Psoas muscle (tissue), 8 donors: ENCODE measurements around the gene ZNF555. TPM values are rescaled to one million over a fixed set of nuclear protein-coding genes. Genes with fewer than 3 reads are reported as not detected.
"Not testable (repeated sequence)": the region's sequence is repeated elsewhere in the genome, so short reads cannot be mapped to it uniquely, and the experiment has no call there.

ENCODE experiments used
- ATAC-seq, 4 donors: fragments of 200-7000 bp; cut with Tn5 transposase; one replicate each; pipeline ENCODE4 v1.9.1; 2020; ENCODE audit warnings: moderate library complexity in 3 of 4, mild to moderate bottlenecking in 2 of 4
- DNase-seq, 2 donors: peaks; one replicate each; pipeline ENCODE4 v3.0.0-alpha.2; 2020
- H3K27ac ChIP-seq: fragments of 200-600 bp; one replicate; pipeline ENCODE4 v1.8.0; 2022
- H3K27me3 ChIP-seq, 3 donors: fragments of 200-600 bp in 1 of 3; one replicate each; pipeline versions ENCODE4 v1.6.1 to v1.8.0; 2013 to 2022; ENCODE audit warnings: low read length in 2 of 3, mild to moderate bottlenecking in 2 of 3, moderate library complexity in 1 of 3; ENCODE audit not compliant: insufficient read depth in 3 of 3
- H3K36me3 ChIP-seq, 2 donors: fragments of 200-600 bp in 1 of 2; one replicate each; pipeline versions ENCODE4 v1.6.1 to v1.8.0; 2013 to 2022; ENCODE audit warnings: low read depth in 1 of 2, mild to moderate bottlenecking in 1 of 2, moderate library complexity in 1 of 2; ENCODE audit not compliant: insufficient read depth in 1 of 2
- H3K4me1 ChIP-seq: fragments of 200-600 bp; one replicate; pipeline ENCODE4 v1.8.0; 2022
- H3K4me3 ChIP-seq: fragments of 200-600 bp; one replicate; pipeline ENCODE4 v1.8.0; 2022; ENCODE audit warnings: mild to moderate bottlenecking
- H3K9me3 ChIP-seq: fragments of 200-600 bp; one replicate; pipeline ENCODE4 v1.8.0; 2022
- CTCF ChIP-seq: fragments of 200-600 bp; IDR thresholded peaks from one replicate; pipeline ENCODE4 v1.8.0; 2022; ENCODE audit warnings: antibody characterized with exemption
- WGBS, 3 donors: extraction: QIAGEN DNeasy Blood & Tissue Kit; methylation state at CpG; one replicate each; pipeline versions ENCODE4 v1.1.6 to v1.1.7; 2013; 5-methylcytosine and 5-hydroxymethylcytosine counted together
- intact Hi-C, 2 donors: fragments of 100-400 bp; cut with DNase I; formaldehyde crosslinking; loops; one replicate each; pipeline versions ENCODE4 v1.11.0 to v1.14.2; 2022
- polyA plus RNA-seq, 3 donors: library from polyadenylated mRNA; stranded (reverse); fragments of 200-250 nt; gene quantifications; one replicate each; pipeline ENCODE4 v1.2.3, GENCODE V29; 2013
- total RNA-seq, 4 donors: library from RNA; stranded (reverse); fragmentation: NEBNext Ultra II Directional in 2 of 4; extraction: Animal tissue kit (Norgen Biotek cat#: 25700) in 2 of 4; gene quantifications; one replicate each; pipeline versions ENCODE4 v1.2.1 to v1.2.4, GENCODE V29; 2021 to 2023
- donor health status: healthy with polysubstance abuse.
- donor health status: DM: no; HTN: no; CAD: no; lungs with moderate emphysema.
- donor health status: Bipolar disorder and iron deficiency.
- donor health status: healthy.
- donor health status: DM: yes; HTN: yes; CAD: no.
- donor health status: DM: no; HTN: no; CAD: no.
- donor health status: DM: no; HTN: no; CAD: no.
- donor health status: DM: yes; HTN: yes; CAD: no.

Gene ZNF555
- total and polyA plus RNA-seq, 7 donors: 1.7 to 16.0 (median 2.9) TPM

- WGBS, 3 donors: 86 to 90% (median 86%) methylated on average over 14 of the region's 14 CpGs
- no peaks in the 10 kb centered on the region for H3K27me3 ChIP-seq
- peaks cover 3% of the 10 kb centered on the region for H3K9me3 ChIP-seq
- TF ChIP-seq CTCF: no peak
- H3K4me3 ChIP-seq: no peak overlapping the region
- no peaks in the 10 kb centered on the region for H3K4me1 ChIP-seq
- H3K27ac ChIP-seq: no peak overlapping the region
- intact Hi-C loops: no loop called here
- DNase-seq (no peak), ATAC-seq (no peak)
- H3K36me3 ChIP-seq: no peaks in the 10 kb centered on the region
Measured at GRCh38 chr19:2883686-2884439, 42.6 kb downstream of the ZNF555 start.

- no peaks in the 10 kb centered on the region for H3K4me1 ChIP-seq
- 83 to 84% (median 83%) methylated on average over 17 of the region's 17 CpGs for WGBS, 3 donors
- no peaks in the 10 kb centered on the region for H3K27me3 ChIP-seq
Measured at GRCh38 chr19:2885736-2886135, 44.5 kb downstream of the ZNF555 start.

GRCh38 chr19:2887391-2887914, 46.2 kb downstream of the ZNF555 start:
- ATAC-seq (peak in 3 of 4 donors; percentile 45 to 73 (median 61)), DNase-seq (no peak)
- 14 to 25% (median 18%) methylated on average over 9 of the region's 9 CpGs for WGBS, 3 donors
- Histone ChIP-seq H3K27ac (no peak overlapping the region), H3K4me1 (no peaks in the 10 kb centered on the region), H3K36me3 (no peaks in the 10 kb centered on the region), H3K4me3 (no peak overlapping the region), H3K9me3 (no peaks in the 10 kb centered on the region), H3K27me3 (peaks cover 0 to 7% (median 0%) of the 10 kb centered on the region in 3 donors)
- peak; percentile 55 for TF ChIP-seq CTCF
- intact Hi-C loops: loop anchor here (2.0 to 5.0 kb wide), 2 partner anchors 275 kb away; no protein-coding TSS in a partner anchor

More at GRCh38 chr19:2885736-2886135, 44.5 kb downstream of the ZNF555 start:
- intact Hi-C loops: loop anchor here (2.0 to 5.0 kb wide), 2 partner anchors 277 kb away; no protein-coding TSS in a partner anchor
- Histone ChIP-seq H3K27ac (no peak overlapping the region), H3K9me3 (no peaks in the 10 kb centered on the region), H3K36me3 (no peaks in the 10 kb centered on the region), H3K4me3 (no peak overlapping the region)
- DNase-seq (no peak), ATAC-seq (no peak)
- no peak for TF ChIP-seq CTCF

DNA sequence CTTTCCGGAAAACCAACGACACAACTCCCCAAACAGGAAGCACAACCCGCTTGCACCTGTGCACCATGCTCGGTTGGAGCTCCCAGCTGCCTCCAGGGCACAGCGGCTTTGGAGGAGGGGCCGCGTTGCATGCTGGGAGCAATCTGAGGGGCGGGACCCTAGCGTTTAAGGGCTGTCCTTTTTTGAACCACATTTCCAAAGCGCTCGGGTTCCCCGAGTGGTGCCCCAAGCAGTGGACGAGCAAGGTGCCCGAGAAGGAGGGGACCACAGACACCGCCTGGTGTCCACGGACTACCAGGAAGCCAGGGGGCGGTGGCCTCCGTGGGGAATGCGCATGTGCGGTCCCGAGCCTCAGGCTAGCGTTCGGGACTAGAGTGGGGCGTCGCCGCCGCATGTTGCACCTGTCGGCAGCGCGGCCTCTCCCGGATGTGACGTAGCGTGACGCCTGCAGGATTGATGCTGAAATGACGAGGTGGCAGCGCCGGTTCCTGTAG, 47.5 kb downstream of the ZNF555 start:
- intact Hi-C loops: loop anchor here in 1 of 2 donors (5.0 kb wide), 1 partner anchor 274 kb away; no protein-coding TSS in a partner anchor
- Histone ChIP-seq H3K4me1 (no peaks in the 10 kb centered on the region), H3K27me3 (peaks cover 0 to 10% (median 0%) of the 10 kb centered on the region in 3 donors), H3K9me3 (no peaks in the 10 kb centered on the region), H3K36me3 (no peaks in the 10 kb centered on the region), H3K27ac (no peak overlapping the region), H3K4me3 (peak overlapping the region; percentile 30)
- ATAC-seq: peak in 1 of 4 donors; percentile 49
- WGBS, 3 donors: 48 to 62% (median 53%) methylated on average over 37 of the region's 37 CpGs
- peak; percentile 58 to 67 for DNase-seq
- TF ChIP-seq CTCF: no peak

- H3K4me3 ChIP-seq, intact Hi-C loops, H3K9me3 ChIP-seq, H3K36me3 ChIP-seq, H3K27ac ChIP-seq, H3K4me1 ChIP-seq, ATAC-seq, DNase-seq: not testable (repeated sequence)
- WGBS, 3 donors: 44 to 59% (median 52%) methylated on average over 8 of the region's 8 CpGs
- H3K27me3 ChIP-seq: peaks cover 0 to 10% (median 0%) of the 10 kb centered on the region in 3 donors
Measured at GRCh38 chr19:2890531-2890930, 49.3 kb downstream of the ZNF555 start.
